GM12892 (cell line): ENCODE results near the gene ZNF277.
A peak's percentile ranks its signal among the peaks of the same experiment; 100 is the strongest.

ENCODE experiments used
- DNase-seq: peaks from one replicate; pipeline ENCODE4 v3.0.0; 2011; ENCODE audit not compliant: insufficient read length
- FAIRE-seq: peaks from 2 replicates; lab custom pipeline; 2011; peaks lifted over from hg19 to GRCh38; lab: Jason Lieb, UNC
- POLR2A ChIP-seq: IDR thresholded peaks from 2 replicates; pipeline ENCODE4 v1.6.1; 2011; ENCODE audit warnings: low read depth, low read length, control low read depth
- POLR2AphosphoS5 ChIP-seq: IDR thresholded peaks from 2 replicates; pipeline ENCODE4 v1.6.1; 2011; ENCODE audit warnings: low read depth, low read length, control low read depth
- TAF1 ChIP-seq: IDR thresholded peaks from 2 replicates; pipeline ENCODE4 v1.6.1; 2011; ENCODE audit warnings: low read depth, mild to moderate bottlenecking, control low read depth, low read length, borderline replicate concordance

The ZNF277 gene

DNA sequence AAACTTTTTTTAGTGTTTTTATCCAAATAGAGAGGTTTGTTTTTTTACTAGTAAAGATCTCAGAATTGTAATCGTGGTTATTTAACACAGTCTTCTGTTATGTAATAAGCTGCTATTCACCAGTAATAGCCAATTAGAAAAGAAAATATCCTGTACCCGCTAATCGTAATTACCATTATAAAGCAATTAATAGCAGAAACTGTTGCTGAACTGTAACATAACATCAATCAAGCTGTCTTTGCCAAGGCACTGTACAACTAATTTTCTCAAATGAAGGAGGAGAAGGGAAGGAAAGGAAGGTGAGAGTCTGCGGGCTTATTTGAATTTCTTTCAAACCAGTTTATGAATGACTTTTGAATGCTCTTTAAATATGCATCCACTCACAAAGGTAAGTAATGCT, 9.3 kb downstream of the ZNF277 start:
- TF ChIP-seq TAF1 (no peak), POLR2A (no peak)
- FAIRE-seq (no peak), DNase-seq (no peak)

- DNase-seq (no peak), FAIRE-seq (no peak)
- TF ChIP-seq POLR2A (no peak), POLR2AphosphoS5 (no peak)
Measured at GRCh38 chr7:112220877-112221434, 14.5 kb downstream of the ZNF277 start.

- TF ChIP-seq TAF1 (no peak), POLR2A (no peak), POLR2AphosphoS5 (no peak)
- no peak for DNase-seq
- no peak for FAIRE-seq
Measured at GRCh38 chr7:112223310-112223709, 16.8 kb downstream of the ZNF277 start.

DNA sequence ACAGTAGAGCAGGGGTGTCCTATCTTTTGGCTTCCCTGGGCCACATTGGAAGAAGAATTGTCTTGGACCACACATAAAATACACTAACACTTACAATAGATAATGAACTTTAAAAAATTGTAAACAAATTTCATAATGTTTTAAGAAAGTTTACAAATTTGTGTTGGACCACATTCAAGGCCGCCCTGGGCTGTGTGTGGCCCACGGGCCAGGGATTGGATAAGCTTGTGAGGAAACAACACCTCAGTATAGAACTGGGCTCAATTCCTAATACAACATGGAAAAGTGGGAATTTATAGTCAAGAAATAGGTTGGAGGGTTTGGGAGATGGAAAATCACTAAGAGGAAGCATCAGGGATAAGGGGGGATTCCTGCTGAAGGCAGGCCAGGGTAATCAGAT, 17.7 kb downstream of the ZNF277 start:
- FAIRE-seq (no peak), DNase-seq (no peak)
- TF ChIP-seq POLR2A = no peak
- TF ChIP-seq POLR2AphosphoS5 = no peak
- no peak for TF ChIP-seq TAF1

DNA sequence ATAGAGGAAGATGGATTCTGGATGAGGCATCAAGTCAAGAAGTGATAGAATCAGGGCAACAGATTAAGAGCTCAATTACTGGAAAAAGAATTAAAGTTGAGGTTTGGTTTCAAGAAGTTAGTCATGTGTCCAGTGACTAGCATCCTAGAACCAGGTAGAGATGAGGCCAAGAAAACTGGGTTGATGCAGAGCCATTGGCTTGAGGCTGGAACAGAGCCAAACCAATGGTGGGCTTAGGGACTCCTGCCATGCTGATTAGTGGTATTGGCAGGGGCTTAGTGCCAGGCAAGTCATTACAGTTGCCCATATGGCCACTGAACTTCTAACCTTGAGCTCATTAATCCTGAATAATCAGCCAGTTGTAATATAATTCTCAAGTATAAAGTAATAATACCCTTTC, 18.5 kb downstream of the ZNF277 start:
- no peak for FAIRE-seq
- no peak for DNase-seq

DNA sequence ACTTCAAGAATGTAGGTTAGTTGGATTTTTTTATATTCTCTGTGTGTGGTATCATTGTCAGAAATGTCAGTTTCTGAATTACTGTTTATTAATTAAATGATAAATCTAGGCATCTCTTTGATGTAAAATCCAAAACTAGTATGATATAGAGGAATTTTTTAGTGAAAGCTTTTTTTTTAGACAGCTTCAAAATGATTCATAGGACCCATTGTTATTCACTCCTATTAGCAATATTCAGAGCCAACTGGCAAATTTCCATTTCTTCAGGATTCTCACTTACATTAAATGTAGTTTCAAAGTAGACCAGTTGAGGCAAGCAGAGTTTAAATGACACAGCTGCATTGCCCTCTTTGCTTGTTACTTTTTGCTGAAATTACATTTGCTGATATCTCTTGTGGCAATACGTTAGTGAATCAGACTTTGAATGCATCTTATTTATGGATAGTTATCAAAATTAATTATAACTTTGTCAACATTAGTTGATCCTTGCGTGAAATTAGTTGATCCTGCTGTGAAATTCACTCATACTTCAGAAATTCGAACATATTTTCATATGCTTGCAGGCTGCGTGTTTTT, 20.3 kb downstream of the ZNF277 start:
- TF ChIP-seq POLR2AphosphoS5 (no peak), POLR2A (no peak), TAF1 (no peak)
- FAIRE-seq (no peak), DNase-seq (no peak)

More for the DNA sequence above, 18.5 kb downstream of the ZNF277 start:
- no peak for TF ChIP-seq POLR2AphosphoS5
- TF ChIP-seq POLR2A = no peak
- no peak for TF ChIP-seq TAF1

- TF ChIP-seq POLR2AphosphoS5 = no peak
- TF ChIP-seq TAF1 = no peak
- TF ChIP-seq POLR2A = no peak
- DNase-seq (no peak), FAIRE-seq (no peak)
Measured at GRCh38 chr7:112228632-112229031, 22.1 kb downstream of the ZNF277 start.

DNA sequence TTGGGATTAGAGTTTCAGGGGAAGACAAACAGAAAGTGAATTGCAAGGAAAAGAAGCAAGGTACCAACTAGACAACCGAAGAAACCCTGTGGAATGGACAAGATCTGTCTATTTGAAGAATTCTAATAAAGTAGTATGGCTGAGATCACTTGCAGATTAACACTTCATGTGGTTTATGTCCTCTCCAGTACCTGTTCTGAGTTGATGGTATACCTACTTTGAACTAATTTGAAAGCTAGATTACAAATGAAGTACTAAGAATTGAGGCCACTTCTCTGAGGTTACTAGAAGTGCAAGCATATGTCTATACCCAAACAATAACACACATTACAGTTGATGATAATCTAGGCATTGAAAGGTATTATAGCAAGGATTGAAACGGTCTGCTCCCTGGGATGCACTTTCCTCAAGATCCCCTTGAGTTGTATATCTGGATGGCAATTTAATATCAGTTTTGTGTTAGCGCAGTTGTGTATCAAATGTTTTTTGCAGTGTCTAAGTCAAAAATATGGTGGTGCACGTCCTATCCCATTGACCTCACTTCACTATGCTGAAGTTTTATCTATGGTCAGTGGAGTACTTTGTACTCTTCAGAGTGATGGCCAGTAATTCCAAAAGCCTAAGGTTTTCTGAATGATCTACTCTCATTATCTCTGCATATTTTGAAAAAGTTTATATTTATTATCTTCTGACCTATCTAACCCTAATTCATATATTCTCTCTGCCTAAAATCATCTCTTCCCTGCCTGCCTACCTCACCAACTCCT, 25.9 kb downstream of the ZNF277 start:
- DNase-seq (no peak), FAIRE-seq (peak; percentile 65)
- TF ChIP-seq TAF1 = no peak
- no peak for TF ChIP-seq POLR2A
- no peak for TF ChIP-seq POLR2AphosphoS5

GRCh38 chr7:112233048-112233697, 26.7 kb downstream of the ZNF277 start:
- DNase-seq = no peak
- TF ChIP-seq TAF1 = no peak
- TF ChIP-seq POLR2AphosphoS5 = no peak
- no peak for TF ChIP-seq POLR2A
- no peak for FAIRE-seq

GRCh38 chr7:112234147-112234546, 27.7 kb downstream of the ZNF277 start:
- FAIRE-seq (no peak), DNase-seq (no peak)
- TF ChIP-seq POLR2AphosphoS5 = no peak
- TF ChIP-seq POLR2A = no peak
- no peak for TF ChIP-seq TAF1

- TF ChIP-seq TAF1 (no peak), POLR2AphosphoS5 (no peak), POLR2A (no peak)
- no peak for FAIRE-seq
- DNase-seq = no peak
Measured at GRCh38 chr7:112236597-112236996, 30.1 kb downstream of the ZNF277 start.

GRCh38 chr7:112238330-112238729, 31.8 kb downstream of the ZNF277 start:
- TF ChIP-seq POLR2AphosphoS5 (no peak), TAF1 (no peak), POLR2A (no peak)
- FAIRE-seq (no peak), DNase-seq (no peak)
